K562 (cell line): Measurements from ENCODE around the gene SHF. TPM values are rescaled to one million over a fixed set of nuclear protein-coding genes. Genes with fewer than 3 reads are reported as not detected.
A peak's percentile ranks its signal among the peaks of the same experiment; 100 is the strongest.

Experiments used
- CUX1 ChIP-seq: fragments of 200-800 bp; sonication (Bioruptor generic); IDR thresholded peaks from 2 replicates; pipeline ENCODE4 v1.6.1; 2016; ENCODE audit warnings: missing genetic modification characterization, missing compliant biosample characterization
- DPF2 ChIP-seq: fragments of 450-650 bp; IDR thresholded peaks from 2 replicates; pipeline ENCODE4 v1.6.1; 2016
- HOXB6 ChIP-seq: fragments of 250-450 bp; sonication (Bioruptor Pico); IDR thresholded peaks from 2 replicates; pipeline ENCODE4 v1.5.1; 2022; ENCODE audit warnings: mild to moderate bottlenecking, borderline replicate concordance
- MLX ChIP-seq, 2 experiments: fragments of 450-650 bp in 1 of 2; sonication (generic) in 1 of 2; formaldehyde crosslinking; conservative IDR thresholded peaks; 2 replicates each; pipeline versions ENCODE4 v1.4.0 to v1.8.1; 2020 to 2022; ENCODE audit warnings: mild to moderate bottlenecking in 1 of 2, missing genetic modification reagents in 1 of 2
- MYNN ChIP-seq, 2 experiments: sonication (generic); formaldehyde crosslinking in 1 of 2; IDR thresholded peaks; 2 replicates each; pipeline versions ENCODE4 v1.5.0 to v1.6.1; 2016 to 2020; ENCODE audit warnings: antibody characterized with exemption in 1 of 2, missing genetic modification reagents in 1 of 2
- NCOA4 ChIP-seq: fragments of 450-650 bp; IDR thresholded peaks from 2 replicates; pipeline ENCODE4 v1.6.1; 2018; ENCODE audit warnings: mild to moderate bottlenecking; ENCODE audit not compliant: partially characterized antibody
- NR0B1 ChIP-seq: fragments of 450-650 bp; IDR thresholded peaks from one replicate; pipeline ENCODE4 v1.6.1; 2018; ENCODE audit warnings: mild to moderate bottlenecking, moderate library complexity; ENCODE audit not compliant: partially characterized antibody
- OTX1 ChIP-seq: fragments of 450-650 bp; formaldehyde crosslinking; IDR thresholded peaks from 2 replicates; pipeline ENCODE4 v1.4.0; 2022; ENCODE audit warnings: mild to moderate bottlenecking
- POU5F1 ChIP-seq: fragments of 150-350 bp; IDR thresholded peaks from 2 replicates; pipeline ENCODE4 v1.6.1; 2014; ENCODE audit warnings: borderline replicate concordance, low read length, low read depth, mild to moderate bottlenecking; ENCODE audit not compliant: partially characterized antibody
- SAFB2 ChIP-seq: fragments of 200-400 bp; formaldehyde crosslinking; IDR thresholded peaks from 2 replicates; pipeline ENCODE4 v1.6.1; 2018; ENCODE audit warnings: borderline replicate concordance, low read length, low read depth, moderate library complexity; ENCODE audit not compliant: severe bottlenecking
- XRCC4 ChIP-seq: IDR thresholded peaks from one replicate; pipeline ENCODE4 v1.6.1; 2011; ENCODE audit not compliant: insufficient read depth, insufficient read length; ENCODE audit errors: extremely low read depth
- ZNF507 ChIP-seq: conservative IDR thresholded peaks from 2 replicates; pipeline ENCODE4 v1.6.1; 2017; ENCODE audit warnings: missing genetic modification characterization, missing compliant biosample characterization
- ZNF717 ChIP-seq: fragments of 250-450 bp; sonication (Bioruptor Pico); IDR thresholded peaks from 2 replicates; pipeline ENCODE4 v1.5.0; 2021
- polyA plus RNA-seq, 8 experiments: library from polyadenylated mRNA; depleted of rRNA in 4 of 8; stranded (reverse) in 5 of 8; unstranded in 3 of 8; fragments of >200 nt; fragmentation: Nextera tagmentation in 2 of 8; fragmentation: Illumina TruSeq in 1 of 8; extraction: Ambion mirVana in 2 of 8; extraction: Trizol in 1 of 8; gene quantifications; 2 replicates each; pipeline versions ENCODE4 v1.2.1 to v1.2.3, GENCODE V29; 2011 to 2014; ENCODE audit warnings: inconsistent platforms in 1 of 8, missing spikeins in 1 of 8
- total RNA-seq, 7 experiments: library from RNA; depleted of rRNA in 6 of 7; stranded (reverse); fragments of >200 nt in 6 of 7; fragmentation: Illumina TruSeq in 2 of 7; extraction: Trizol in 2 of 7; gene quantifications; 2 replicates each; pipeline versions ENCODE4 v1.2.1 to v1.2.3, GENCODE V29; 2011 to 2021; ENCODE audit warnings: low replicate concordance in 1 of 7
- TF ChIP-seq, protein P1 (sequence below): fragments of 250-450 bp; sonication (Bioruptor Pico); IDR thresholded peaks from 2 replicates; pipeline ENCODE4 v1.4.0; 2020

The SHF gene
- total and polyA plus RNA-seq, 9 of the 15 experiments (the other 6 are each of a cell fraction or from before 2014, with no cell fraction given), result 0.51 to 2.2 (median 0.85) TPM; not detected in 2

DNA sequence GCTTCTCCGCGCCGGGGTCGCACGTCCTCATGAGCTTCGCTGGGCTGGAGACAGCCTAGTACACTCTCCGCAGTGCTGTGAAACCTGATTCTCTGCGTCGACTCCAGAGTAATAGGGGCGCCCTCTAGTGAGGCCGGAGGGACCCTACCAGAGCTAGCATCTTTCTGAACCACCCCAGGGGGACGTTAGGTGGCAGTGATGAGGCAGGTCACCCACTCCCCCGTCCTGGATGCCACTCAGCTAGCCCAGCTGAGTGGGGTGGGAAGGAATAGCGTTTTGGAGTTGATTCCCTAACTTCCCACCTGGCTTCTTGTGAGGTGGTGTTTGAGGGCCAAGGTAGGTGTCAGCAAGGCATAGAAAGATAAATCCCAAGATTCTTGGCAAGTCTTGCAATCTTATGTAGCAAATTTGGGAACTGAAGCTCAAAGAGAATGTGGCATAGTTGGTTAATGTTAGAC, 69.6 kb downstream of the SHF start (continued):
- TF ChIP-seq CUX1 (no peak), NR0B1 (no peak), MLX (CRISPR knock-in tag; conservative IDR thresholded peaks at IDR 0.05) (no peak), XRCC4 (no peak), SAFB2 (no peak), OTX1 (no peak), ZNF717 (CRISPR knock-in tag) (no peak), POU5F1 (no peak), HOXB6 (CRISPR knock-in tag) (no peak), NCOA4 (no peak), MYNN (IDR thresholded peaks at IDR 0.05) (peak; percentile 49; the same call in 1 of the 2 replicates), MYNN (CRISPR knock-in tag; IDR thresholded peaks at IDR 0.05) (no peak), ZNF507 (tag) (no peak), DPF2 (peak; percentile 28; the same call in 1 of the 2 replicates)
- TF ChIP-seq, protein P1, sequence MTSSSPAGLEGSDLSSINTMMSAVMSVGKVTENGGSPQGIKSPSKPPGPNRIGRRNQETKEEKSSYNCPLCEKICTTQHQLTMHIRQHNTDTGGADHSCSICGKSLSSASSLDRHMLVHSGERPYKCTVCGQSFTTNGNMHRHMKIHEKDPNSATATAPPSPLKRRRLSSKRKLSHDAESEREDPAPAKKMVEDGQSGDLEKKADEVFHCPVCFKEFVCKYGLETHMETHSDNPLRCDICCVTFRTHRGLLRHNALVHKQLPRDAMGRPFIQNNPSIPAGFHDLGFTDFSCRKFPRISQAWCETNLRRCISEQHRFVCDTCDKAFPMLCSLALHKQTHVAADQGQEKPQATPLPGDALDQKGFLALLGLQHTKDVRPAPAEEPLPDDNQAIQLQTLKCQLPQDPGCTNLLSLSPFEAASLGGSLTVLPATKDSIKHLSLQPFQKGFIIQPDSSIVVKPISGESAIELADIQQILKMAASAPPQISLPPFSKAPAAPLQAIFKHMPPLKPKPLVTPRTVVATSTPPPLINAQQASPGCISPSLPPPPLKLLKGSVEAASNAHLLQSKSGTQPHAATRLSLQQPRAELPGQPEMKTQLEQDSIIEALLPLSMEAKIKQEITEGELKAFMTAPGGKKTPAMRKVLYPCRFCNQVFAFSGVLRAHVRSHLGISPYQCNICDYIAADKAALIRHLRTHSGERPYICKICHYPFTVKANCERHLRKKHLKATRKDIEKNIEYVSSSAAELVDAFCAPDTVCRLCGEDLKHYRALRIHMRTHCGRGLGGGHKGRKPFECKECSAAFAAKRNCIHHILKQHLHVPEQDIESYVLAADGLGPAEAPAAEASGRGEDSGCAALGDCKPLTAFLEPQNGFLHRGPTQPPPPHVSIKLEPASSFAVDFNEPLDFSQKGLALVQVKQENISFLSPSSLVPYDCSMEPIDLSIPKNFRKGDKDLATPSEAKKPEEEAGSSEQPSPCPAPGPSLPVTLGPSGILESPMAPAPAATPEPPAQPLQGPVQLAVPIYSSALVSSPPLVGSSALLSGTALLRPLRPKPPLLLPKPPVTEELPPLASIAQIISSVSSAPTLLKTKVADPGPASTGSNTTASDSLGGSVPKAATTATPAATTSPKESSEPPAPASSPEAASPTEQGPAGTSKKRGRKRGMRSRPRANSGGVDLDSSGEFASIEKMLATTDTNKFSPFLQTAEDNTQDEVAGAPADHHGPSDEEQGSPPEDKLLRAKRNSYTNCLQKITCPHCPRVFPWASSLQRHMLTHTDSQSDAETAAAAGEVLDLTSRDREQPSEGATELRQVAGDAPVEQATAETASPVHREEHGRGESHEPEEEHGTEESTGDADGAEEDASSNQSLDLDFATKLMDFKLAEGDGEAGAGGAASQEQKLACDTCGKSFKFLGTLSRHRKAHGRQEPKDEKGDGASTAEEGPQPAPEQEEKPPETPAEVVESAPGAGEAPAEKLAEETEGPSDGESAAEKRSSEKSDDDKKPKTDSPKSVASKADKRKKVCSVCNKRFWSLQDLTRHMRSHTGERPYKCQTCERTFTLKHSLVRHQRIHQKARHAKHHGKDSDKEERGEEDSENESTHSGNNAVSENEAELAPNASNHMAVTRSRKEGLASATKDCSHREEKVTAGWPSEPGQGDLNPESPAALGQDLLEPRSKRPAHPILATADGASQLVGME, result no peak
